Trophoblast cell (in vitro differentiated cells and primary cell): ENCODE data around the gene RUBCNL.

Experiments
- DNase-seq, 2 donors: peaks; one replicate each; pipeline ENCODE4 v3.0.0-alpha.2; 2016
- H2AFZ ChIP-seq: 2 replicates; pipeline ENCODE4 v1.6.1; 2013; ENCODE audit warnings: low read length, moderate library complexity, mild to moderate bottlenecking; ENCODE audit not compliant: insufficient read depth, poor library complexity
- H2AK5ac ChIP-seq: 2 replicates; pipeline ENCODE4 v1.6.1; 2013; ENCODE audit warnings: mild to moderate bottlenecking, low read length
- H2BK120ac ChIP-seq: 2 replicates; pipeline ENCODE4 v1.6.1; 2013; ENCODE audit warnings: low read length, mild to moderate bottlenecking, moderate library complexity; ENCODE audit not compliant: insufficient read depth, poor library complexity
- H2BK12ac ChIP-seq: 2 replicates; pipeline ENCODE4 v1.6.1; 2013; ENCODE audit warnings: mild to moderate bottlenecking, low read length, moderate library complexity
- H2BK5ac ChIP-seq: 2 replicates; pipeline ENCODE4 v1.6.1; 2013; ENCODE audit warnings: low read length, low read depth, moderate library complexity, mild to moderate bottlenecking; ENCODE audit not compliant: poor library complexity
- H3K14ac ChIP-seq: 2 replicates; pipeline ENCODE4 v1.6.1; 2013; ENCODE audit warnings: mild to moderate bottlenecking, low read length
- H3K18ac ChIP-seq: 2 replicates; pipeline ENCODE4 v1.6.1; 2013; ENCODE audit warnings: mild to moderate bottlenecking, low read length
- H3K23ac ChIP-seq: 2 replicates; pipeline ENCODE4 v1.6.1; 2013; ENCODE audit warnings: low read length
- H3K27ac ChIP-seq: 2 replicates; pipeline ENCODE4 v1.5.1; 2013; ENCODE audit warnings: low read depth, mild to moderate bottlenecking, inconsistent platforms, low read length, moderate library complexity
- H3K27me3 ChIP-seq: 2 replicates; pipeline ENCODE4 v1.6.1; 2013; ENCODE audit warnings: inconsistent platforms, mild to moderate bottlenecking, low read length, moderate library complexity; ENCODE audit not compliant: insufficient read depth
- H3K36me3 ChIP-seq, 2 experiments: 1 replicate in 1 of 2; 2 replicates in 1 of 2; pipeline ENCODE4 v1.6.1; 2013; ENCODE audit warnings: low read length in 2 of 2, mild to moderate bottlenecking in 2 of 2, moderate library complexity in 1 of 2; ENCODE audit not compliant: insufficient read depth in 2 of 2, control insufficient read depth in 1 of 2
- H3K4ac ChIP-seq: 2 replicates; pipeline ENCODE4 v1.6.1; 2013; ENCODE audit warnings: low read depth, mild to moderate bottlenecking, low read length, moderate library complexity
- H3K4me1 ChIP-seq, 2 experiments: 1 replicate in 1 of 2; 2 replicates in 1 of 2; pipeline ENCODE4 v1.6.1; 2013; ENCODE audit warnings: low read length in 2 of 2, mild to moderate bottlenecking in 2 of 2, moderate library complexity in 1 of 2; ENCODE audit not compliant: insufficient read depth in 2 of 2, control insufficient read depth in 1 of 2
- H3K4me2 ChIP-seq: 2 replicates; pipeline ENCODE4 v1.6.1; 2013; ENCODE audit warnings: inconsistent platforms, mild to moderate bottlenecking, low read length, moderate library complexity
- H3K4me3 ChIP-seq: 2 replicates; pipeline ENCODE4 v1.5.1; 2013; ENCODE audit warnings: mild to moderate bottlenecking, low read depth, low read length, inconsistent platforms
- H3K79me1 ChIP-seq: one replicate; pipeline ENCODE4 v1.6.1; 2013; ENCODE audit warnings: low read length
- H3K79me2 ChIP-seq: 2 replicates; pipeline ENCODE4 v1.6.1; 2013; ENCODE audit warnings: low read length, mild to moderate bottlenecking; ENCODE audit not compliant: control insufficient read depth, insufficient read depth, poor library complexity
- H3K9ac ChIP-seq: 2 replicates; pipeline ENCODE4 v1.6.1; 2013; ENCODE audit warnings: mild to moderate bottlenecking, low read length
- H3K9me3 ChIP-seq: 2 replicates; pipeline ENCODE4 v1.6.1; 2013; ENCODE audit warnings: low read depth, mild to moderate bottlenecking, control low read depth, inconsistent platforms, low read length; ENCODE audit not compliant: insufficient read depth
- H4K12ac ChIP-seq: 2 replicates; pipeline ENCODE4 v1.6.1; 2013; ENCODE audit warnings: low read depth, mild to moderate bottlenecking, low read length, moderate library complexity
- H4K8ac ChIP-seq: 2 replicates; pipeline ENCODE4 v1.6.1; 2013; ENCODE audit warnings: low read depth, mild to moderate bottlenecking, low read length, moderate library complexity
- H4K91ac ChIP-seq: one replicate; pipeline ENCODE4 v1.6.1; 2013; ENCODE audit warnings: low read depth, mild to moderate bottlenecking, low read length, moderate library complexity
- WGBS: extraction: QIAGEN DNeasy Blood & Tissue Kit; methylation state at CpG from one replicate; pipeline ENCODE4 v1.1.7; 2013; ENCODE audit warnings: missing lambda C conversion rate; ENCODE audit not compliant: insufficient read length, insufficient coverage; ENCODE audit errors: extremely low coverage; 5-methylcytosine and 5-hydroxymethylcytosine counted together

Gene RUBCNL

GRCh38 chr13:46337700-46338099 is 49.4 kb downstream of the RUBCNL start:
- WGBS: no CpG with 5 or more reads among the region's 3 CpGs
- no peaks in the 10 kb centered on the region for H3K9me3 ChIP-seq
- H3K27me3 ChIP-seq: no peaks in the 10 kb centered on the region
- DNase-seq: no peak
- no peaks in the 10 kb centered on the region for H3K79me2 ChIP-seq
- H3K18ac ChIP-seq: no peak overlapping the region
- no peak overlapping the region for H3K27ac ChIP-seq
- no peak overlapping the region for H3K23ac ChIP-seq
- H2AFZ ChIP-seq: no peak overlapping the region
- no peaks in the 10 kb centered on the region for H3K4me1 ChIP-seq
- H2BK12ac ChIP-seq: no peak overlapping the region
- no peak overlapping the region for H4K8ac ChIP-seq
- no peak overlapping the region for H2BK5ac ChIP-seq
- peaks cover 2 to 3% of the 10 kb centered on the region in 2 experiments for H3K36me3 ChIP-seq
- no peak overlapping the region for H2AK5ac ChIP-seq
- no peak overlapping the region for H3K14ac ChIP-seq
- no peak overlapping the region for H3K9ac ChIP-seq
- H2BK120ac ChIP-seq: no peak overlapping the region
- H3K79me1 ChIP-seq: no peaks in the 10 kb centered on the region
- no peak overlapping the region for H4K12ac ChIP-seq
- no peak overlapping the region for H3K4me2 ChIP-seq
- no peak overlapping the region for H3K4me3 ChIP-seq
- no peak overlapping the region for H3K4ac ChIP-seq
- H4K91ac ChIP-seq: no peak overlapping the region

GRCh38 chr13:46334035-46334822 is 52.8 kb downstream of the RUBCNL start:
- no peak overlapping the region for H3K9ac ChIP-seq
- no peaks in the 10 kb centered on the region for H3K27me3 ChIP-seq
- H3K4ac ChIP-seq: no peak overlapping the region
- H3K4me1 ChIP-seq: no peaks in the 10 kb centered on the region
- no peak overlapping the region for H3K14ac ChIP-seq
- H3K23ac ChIP-seq: no peak overlapping the region
- no peak for DNase-seq
- WGBS: no CpG with 5 or more reads among the region's 10 CpGs
- no peak overlapping the region for H4K91ac ChIP-seq
- H3K18ac ChIP-seq: no peak overlapping the region
- no peak overlapping the region for H2AK5ac ChIP-seq
- H3K27ac ChIP-seq: no peak overlapping the region
- no peaks in the 10 kb centered on the region for H3K79me2 ChIP-seq
- H3K4me2 ChIP-seq: no peak overlapping the region
- no peaks in the 10 kb centered on the region for H3K9me3 ChIP-seq
- H4K8ac ChIP-seq: no peak overlapping the region
- H3K36me3 ChIP-seq: peaks cover 0 to 2% of the 10 kb centered on the region in 2 experiments
- H2BK120ac ChIP-seq: no peak overlapping the region
- H2BK12ac ChIP-seq: no peak overlapping the region
- H2BK5ac ChIP-seq: no peak overlapping the region
- no peak overlapping the region for H4K12ac ChIP-seq
- no peaks in the 10 kb centered on the region for H3K79me1 ChIP-seq
- no peak overlapping the region for H3K4me3 ChIP-seq
- H2AFZ ChIP-seq: no peak overlapping the region

DNA sequence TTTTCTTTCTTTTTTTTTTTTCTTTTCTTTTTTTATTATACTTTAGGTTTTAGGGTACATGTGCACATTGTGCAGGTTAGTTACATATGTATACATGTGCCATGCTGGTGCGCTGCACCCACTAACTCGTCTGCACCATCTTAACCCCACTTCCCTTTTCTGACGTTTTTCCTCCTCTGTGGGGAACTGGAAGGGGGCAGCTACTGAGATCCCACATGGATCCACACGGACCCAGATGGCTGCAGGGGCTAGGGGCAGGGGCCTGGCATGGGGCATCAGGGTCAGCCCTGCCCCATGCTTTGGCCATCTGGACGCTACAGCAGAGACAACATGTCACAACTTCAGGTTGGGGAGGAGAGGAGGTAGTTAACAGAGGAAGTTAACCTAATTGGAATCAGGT is 54.3 kb downstream of the RUBCNL start:
- no peak overlapping the region for H4K91ac ChIP-seq
- no peak overlapping the region for H3K27ac ChIP-seq
- H4K12ac ChIP-seq: no peak overlapping the region
- no peak overlapping the region for H3K23ac ChIP-seq
- no peak overlapping the region for H3K4me3 ChIP-seq
- WGBS: no CpG with 5 or more reads among the region's 5 CpGs
- H3K9ac ChIP-seq: no peak overlapping the region
- no peak overlapping the region for H2AFZ ChIP-seq
- H3K18ac ChIP-seq: no peak overlapping the region
- H2BK5ac ChIP-seq: no peak overlapping the region
- no peak overlapping the region for H3K4me2 ChIP-seq
- H2AK5ac ChIP-seq: no peak overlapping the region
- no peaks in the 10 kb centered on the region for H3K79me2 ChIP-seq
- H3K9me3 ChIP-seq: no peaks in the 10 kb centered on the region
- H2BK120ac ChIP-seq: no peak overlapping the region
- no peak overlapping the region for H3K14ac ChIP-seq
- no peak overlapping the region for H3K4ac ChIP-seq
- no peak for DNase-seq
- H3K4me1 ChIP-seq: no peaks in the 10 kb centered on the region
- peaks cover 0 to 2% of the 10 kb centered on the region in 2 experiments for H3K36me3 ChIP-seq
- no peaks in the 10 kb centered on the region for H3K27me3 ChIP-seq
- H3K79me1 ChIP-seq: no peaks in the 10 kb centered on the region
- H2BK12ac ChIP-seq: no peak overlapping the region
- no peak overlapping the region for H4K8ac ChIP-seq

- Histone ChIP-seq H3K4me2 (no peak overlapping the region), H2AFZ (no peak overlapping the region), H3K79me2 (no peaks in the 10 kb centered on the region), H3K14ac (no peak overlapping the region), H2AK5ac (no peak overlapping the region), H3K27me3 (no peaks in the 10 kb centered on the region), H3K4ac (no peak overlapping the region), H4K91ac (no peak overlapping the region), H3K23ac (no peak overlapping the region), H4K8ac (no peak overlapping the region), H3K4me1 (no peaks in the 10 kb centered on the region), H3K4me3 (no peak overlapping the region), H3K79me1 (no peaks in the 10 kb centered on the region), H2BK5ac (no peak overlapping the region), H2BK12ac (no peak overlapping the region), H4K12ac (no peak overlapping the region), H3K9me3 (no peaks in the 10 kb centered on the region), H2BK120ac (no peak overlapping the region), H3K18ac (no peak overlapping the region), H3K36me3 (no peaks in the 10 kb centered on the region), H3K27ac (no peak overlapping the region), H3K9ac (no peak overlapping the region)
- DNase-seq: no peak
- WGBS: no CpG with 5 or more reads among the region's 7 CpGs
These were observed 57.4 kb downstream of the RUBCNL start for GRCh38 chr13:46329624-46330023.
